Kidney (tissue), 14 donors: ENCODE data around the gene AFF3. TPM values are rescaled to one million over a fixed set of nuclear protein-coding genes. Genes with fewer than 3 reads are reported as not detected.
A peak's percentile ranks its signal among the peaks of the same experiment; 100 is the strongest.

Experiments used
- DNase-seq, 5 donors: peaks; one replicate each; pipeline ENCODE4 v3.0.0-alpha.2; 2013 to 2020
- FAIRE-seq: peaks from 2 replicates; lab custom pipeline; 2012; peaks lifted over from hg19 to GRCh38; lab: Jason Lieb, UNC
- H3K27ac ChIP-seq, 2 donors: one replicate each; pipeline ENCODE4 v1.7.0; 2013; ENCODE audit warnings: low read depth in 2 of 2, low read length in 2 of 2, inconsistent platforms in 1 of 2
- H3K27me3 ChIP-seq: one replicate; pipeline ENCODE4 v1.7.1; 2013; ENCODE audit warnings: low read length, inconsistent platforms; ENCODE audit not compliant: control insufficient read depth, insufficient read depth
- H3K36me3 ChIP-seq, 3 donors: one replicate each; pipeline versions ENCODE4 v1.7.0 to v1.7.1; 2013; ENCODE audit warnings: low read length in 3 of 3, control low read depth in 1 of 3, inconsistent platforms in 1 of 3; ENCODE audit not compliant: insufficient read depth in 3 of 3, control insufficient read depth in 2 of 3
- H3K4me1 ChIP-seq, 3 donors: one replicate each; pipeline versions ENCODE4 v1.7.0 to v1.7.1; 2013; ENCODE audit warnings: low read length in 3 of 3, inconsistent platforms in 1 of 3, low read depth in 1 of 3; ENCODE audit not compliant: control insufficient read depth in 2 of 3, insufficient read depth in 2 of 3
- H3K4me3 ChIP-seq, 3 donors: one replicate each; pipeline versions ENCODE4 v1.7.0 to v1.8.1; 2013; ENCODE audit warnings: low read length in 3 of 3, control low read depth in 1 of 3, inconsistent platforms in 1 of 3
- H3K9ac ChIP-seq, 3 donors: one replicate each; pipeline versions ENCODE4 v1.7.0 to v1.7.1; 2013; ENCODE audit warnings: low read length in 3 of 3, control low read depth in 1 of 3, inconsistent platforms in 1 of 3
- H3K9me3 ChIP-seq, 3 donors: one replicate each; pipeline versions ENCODE4 v1.7.0 to v1.7.1; 2013; ENCODE audit warnings: low read length in 3 of 3, control low read depth in 1 of 3, inconsistent platforms in 1 of 3; ENCODE audit not compliant: control insufficient read depth in 2 of 3, insufficient read depth in 1 of 3
- intact Hi-C: fragments of 100-400 bp; cut with DNase I; formaldehyde crosslinking; loops from one replicate; pipeline ENCODE4 v1.11.1; 2022
- polyA plus RNA-seq: library from polyadenylated mRNA; stranded (reverse); fragments of 350-450 nt; fragmentation: Illumina TruSeq; extraction: RNeasy Lipid Tissue Mini Kit (QIAGEN cat#74804); gene quantifications from one replicate; pipeline ENCODE4 v1.2.3, GENCODE V29; 2014; ENCODE audit warnings: low read depth, low replicate concordance; ENCODE audit not compliant: insufficient read depth
- total RNA-seq: library from RNA; stranded (reverse); fragmentation: NEBNext Ultra II Directional; extraction: Animal tissue kit (Norgen Biotek cat#: 25700); gene quantifications from one replicate; pipeline ENCODE4 v1.2.1, GENCODE V29; 2021
- TF ChIP-seq, protein P1 (sequence below): IDR thresholded peaks from 3 replicates; pipeline ENCODE4 v1.5.1; 2012; ENCODE audit warnings: mild to moderate bottlenecking, moderate library complexity, borderline replicate concordance; ENCODE audit not compliant: insufficient read depth; ENCODE audit errors: extremely low read depth
- donor health status: control.
- donor health status: control.
- donor health status: control.
- donor health status: control.
- donor health status: control.
- donor health status: DM: yes; HTN: yes; CAD: no.
- donor health status: Normal renal cell carcinoma (clear cell type).

The AFF3 gene
- total and polyA plus RNA-seq, 2 donors from 2014 or later = 0.65 to 11.0 TPM

DNA sequence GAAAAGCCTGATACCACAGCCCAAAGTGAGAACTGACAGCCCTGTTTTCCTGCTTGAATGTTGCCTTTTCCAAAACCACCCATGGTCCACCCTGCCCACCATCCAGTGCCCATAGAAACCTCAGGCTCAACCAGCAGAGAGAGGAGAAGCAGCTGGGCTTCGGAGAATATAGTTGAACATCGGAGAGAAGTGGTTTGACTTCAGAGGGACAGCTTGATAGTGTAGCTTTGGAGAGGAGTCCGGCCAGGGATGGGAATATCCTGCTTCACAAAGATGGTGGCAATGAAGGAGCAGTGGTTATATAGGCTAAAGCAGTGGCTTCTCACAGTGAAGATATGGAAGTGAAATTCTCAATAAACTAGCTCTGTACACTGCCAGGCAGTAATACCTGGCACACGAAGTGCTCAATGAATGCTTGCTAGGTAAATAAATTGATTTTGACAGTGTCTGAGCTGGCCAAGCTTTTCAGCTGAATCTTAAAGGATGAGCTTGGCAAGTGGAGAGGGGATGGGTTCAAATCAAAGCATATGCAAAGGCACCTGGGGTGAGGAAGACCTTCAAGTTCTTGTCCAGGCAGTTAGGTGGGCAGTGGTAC lies 21.2 kb downstream of the AFF3 start:
- TF ChIP-seq, protein P1, sequence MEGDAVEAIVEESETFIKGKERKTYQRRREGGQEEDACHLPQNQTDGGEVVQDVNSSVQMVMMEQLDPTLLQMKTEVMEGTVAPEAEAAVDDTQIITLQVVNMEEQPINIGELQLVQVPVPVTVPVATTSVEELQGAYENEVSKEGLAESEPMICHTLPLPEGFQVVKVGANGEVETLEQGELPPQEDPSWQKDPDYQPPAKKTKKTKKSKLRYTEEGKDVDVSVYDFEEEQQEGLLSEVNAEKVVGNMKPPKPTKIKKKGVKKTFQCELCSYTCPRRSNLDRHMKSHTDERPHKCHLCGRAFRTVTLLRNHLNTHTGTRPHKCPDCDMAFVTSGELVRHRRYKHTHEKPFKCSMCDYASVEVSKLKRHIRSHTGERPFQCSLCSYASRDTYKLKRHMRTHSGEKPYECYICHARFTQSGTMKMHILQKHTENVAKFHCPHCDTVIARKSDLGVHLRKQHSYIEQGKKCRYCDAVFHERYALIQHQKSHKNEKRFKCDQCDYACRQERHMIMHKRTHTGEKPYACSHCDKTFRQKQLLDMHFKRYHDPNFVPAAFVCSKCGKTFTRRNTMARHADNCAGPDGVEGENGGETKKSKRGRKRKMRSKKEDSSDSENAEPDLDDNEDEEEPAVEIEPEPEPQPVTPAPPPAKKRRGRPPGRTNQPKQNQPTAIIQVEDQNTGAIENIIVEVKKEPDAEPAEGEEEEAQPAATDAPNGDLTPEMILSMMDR = no peak
- FAIRE-seq = no peak
- intact Hi-C loops = no loop called here

DNA sequence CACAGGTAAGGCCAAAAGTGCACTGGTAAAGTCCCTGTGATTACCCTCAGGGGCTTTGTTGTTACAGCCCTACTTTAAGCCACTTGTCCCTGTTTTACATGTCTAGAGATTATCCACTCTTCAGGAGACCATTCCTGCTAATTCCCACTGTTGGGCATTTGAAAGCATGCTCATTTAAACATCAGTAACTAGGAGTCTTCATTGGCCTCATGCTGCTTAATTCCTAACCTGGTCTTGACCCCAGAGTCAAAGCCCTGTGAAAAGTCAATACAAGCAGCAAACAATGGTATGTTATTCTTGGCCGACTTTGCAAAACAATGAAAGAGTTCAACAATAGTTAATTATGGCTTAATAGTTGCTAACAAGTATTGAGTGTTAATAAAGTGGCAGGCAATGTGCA lies 23.2 kb downstream of the AFF3 start:
- H3K9ac ChIP-seq = no peak overlapping the region
- TF ChIP-seq, protein P1 = no peak
- H3K27ac ChIP-seq = no peak overlapping the region
- DNase-seq = no peak
- no peak overlapping the region for H3K4me3 ChIP-seq
- H3K4me1 ChIP-seq = no peaks in the 10 kb centered on the region
- FAIRE-seq = no peak
- no peaks in the 10 kb centered on the region for H3K9me3 ChIP-seq
- H3K27me3 ChIP-seq = no peaks in the 10 kb centered on the region
- no peaks in the 10 kb centered on the region for H3K36me3 ChIP-seq
- intact Hi-C loops = no loop called here

More for the DNA sequence above, 21.2 kb downstream of the AFF3 start:
- H3K9ac ChIP-seq = no peak overlapping the region
- no peaks in the 10 kb centered on the region for H3K9me3 ChIP-seq
- no peaks in the 10 kb centered on the region for H3K4me1 ChIP-seq
- DNase-seq = no peak
- no peak overlapping the region for H3K27ac ChIP-seq
- H3K27me3 ChIP-seq = no peaks in the 10 kb centered on the region
- no peak overlapping the region for H3K4me3 ChIP-seq
- no peaks in the 10 kb centered on the region for H3K36me3 ChIP-seq

DNA sequence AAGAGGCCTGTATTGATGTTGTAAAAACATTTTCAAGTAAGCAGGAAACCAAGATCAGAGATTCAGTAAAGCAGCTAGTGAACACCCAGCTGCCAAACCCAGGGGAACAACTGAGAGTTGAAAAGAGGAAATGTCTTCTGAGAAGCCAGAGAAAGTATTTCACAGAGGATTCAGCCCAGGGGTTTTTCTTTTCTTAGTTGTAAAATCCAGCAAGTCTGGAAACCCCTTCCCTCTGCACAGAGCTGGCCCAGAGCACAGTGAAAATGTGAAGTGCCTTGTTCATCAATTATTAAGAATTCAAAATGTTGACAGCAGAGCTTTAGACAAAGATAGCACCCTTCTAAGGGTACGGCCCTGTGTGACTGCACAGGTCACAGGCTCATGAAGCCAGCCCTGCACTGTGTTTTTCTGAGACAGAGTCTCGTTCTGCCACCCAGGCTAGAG lies 28.4 kb downstream of the AFF3 start:
- no peaks in the 10 kb centered on the region for H3K27me3 ChIP-seq
- no peaks in the 10 kb centered on the region for H3K4me1 ChIP-seq
- DNase-seq (no peak), FAIRE-seq (no peak)
- no peak overlapping the region for H3K4me3 ChIP-seq
- H3K27ac ChIP-seq = no peak overlapping the region
- H3K9ac ChIP-seq = no peak overlapping the region
- intact Hi-C loops = no loop called here
- TF ChIP-seq, protein P1 = no peak
- no peaks in the 10 kb centered on the region for H3K36me3 ChIP-seq
- no peaks in the 10 kb centered on the region for H3K9me3 ChIP-seq

- peak in 3 of 5 donors; percentile 29 to 44 (median 43) for DNase-seq
- H3K4me3 ChIP-seq = no peak overlapping the region
- FAIRE-seq = no peak
- H3K9ac ChIP-seq = no peak overlapping the region
- peaks cover 0 to 3% (median 0%) of the 10 kb centered on the region in 3 donors for H3K4me1 ChIP-seq
- no peak overlapping the region for H3K27ac ChIP-seq
- no peaks in the 10 kb centered on the region for H3K27me3 ChIP-seq
- TF ChIP-seq, protein P1 = no peak
- no peaks in the 10 kb centered on the region for H3K9me3 ChIP-seq
- no peaks in the 10 kb centered on the region for H3K36me3 ChIP-seq
- intact Hi-C loops = no loop called here
Measured at GRCh38 chr2:100110614-100111000, 31.8 kb downstream of the AFF3 start.
